ENCODE measurements around the gene DLG2. TPM values are rescaled to one million over a fixed set of nuclear protein-coding genes. Genes with fewer than 3 reads are reported as not detected.

Gene DLG2
- total and polyA plus RNA-seq, 2 donors = 4.8 to 6.6 TPM

DNA sequence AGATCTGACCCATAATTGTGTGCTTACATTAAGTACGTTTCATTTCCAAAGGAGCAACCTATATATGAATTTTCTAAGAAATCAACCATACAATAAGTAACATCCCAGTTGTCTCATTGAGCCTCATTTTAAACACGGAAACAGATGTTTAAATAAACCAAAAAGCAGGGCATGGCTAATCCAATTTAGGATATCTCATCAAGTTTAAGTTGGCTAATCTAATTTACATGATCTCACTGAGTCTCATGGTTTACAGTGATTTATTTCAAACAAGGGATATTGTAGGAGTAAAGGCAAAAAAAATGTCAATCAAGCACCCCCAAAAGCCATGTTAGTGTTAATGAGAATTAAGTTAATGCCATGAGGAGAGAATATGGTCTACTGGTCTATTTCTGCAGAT, 1841.2 kb downstream of the DLG2 start:
- Histone ChIP-seq H3K4me3 (ENCODE audit: low read length in 2 of 2) (no peak overlapping the region), H3K4me1 (ENCODE audit: control insufficient read depth in 2 of 2, insufficient read depth in 2 of 2, low read length in 2 of 2) (no peaks in the 10 kb centered on the region), H3K27me3 (ENCODE audit: control insufficient read depth in 2 of 2, insufficient read depth in 1 of 2, low read length in 1 of 2) (no peaks in the 10 kb centered on the region), H3K9me3 (ENCODE audit: control insufficient read depth in 2 of 2, insufficient read depth in 1 of 2, low read length in 1 of 2) (no peaks in the 10 kb centered on the region), H3K27ac (ENCODE audit: low read depth in 1 of 2, low read length in 1 of 2) (no peak overlapping the region), H3K36me3 (ENCODE audit: control insufficient read depth in 2 of 2, insufficient read depth in 2 of 2, low read length in 1 of 2) (no peaks in the 10 kb centered on the region)
- DNase-seq (ENCODE audit: low read depth in 6 of 9, low spot score in 9 of 9) = no peak
- WGBS = 92% methylated on average over 2 of the region's 2 CpGs

GRCh38 chr11:83784419-83784818, 1842.7 kb downstream of the DLG2 start:
- no peaks in the 10 kb centered on the region for H3K9me3 ChIP-seq (ENCODE audit: control insufficient read depth in 2 of 2, insufficient read depth in 1 of 2, low read length in 1 of 2)
- H3K36me3 ChIP-seq (ENCODE audit: control insufficient read depth in 2 of 2, insufficient read depth in 2 of 2, low read length in 1 of 2) = no peaks in the 10 kb centered on the region
- no peak for DNase-seq (ENCODE audit: low read depth in 6 of 9, low spot score in 9 of 9)
- H3K4me1 ChIP-seq (ENCODE audit: control insufficient read depth in 2 of 2, insufficient read depth in 2 of 2, low read length in 2 of 2) = no peaks in the 10 kb centered on the region
- H3K4me3 ChIP-seq (ENCODE audit: low read length in 2 of 2) = no peak overlapping the region
- no peaks in the 10 kb centered on the region for H3K27me3 ChIP-seq (ENCODE audit: control insufficient read depth in 2 of 2, insufficient read depth in 1 of 2, low read length in 1 of 2)
- no peak overlapping the region for H3K27ac ChIP-seq (ENCODE audit: low read depth in 1 of 2, low read length in 1 of 2)
- WGBS = 100% methylated on average over 1 of the region's 1 CpG

GRCh38 chr11:83782329-83782728, 1844.8 kb downstream of the DLG2 start:
- no peaks in the 10 kb centered on the region for H3K9me3 ChIP-seq (ENCODE audit: control insufficient read depth in 2 of 2, insufficient read depth in 1 of 2, low read length in 1 of 2)
- 54% methylated on average over 1 of the region's 1 CpG for WGBS
- no peak for DNase-seq (ENCODE audit: low read depth in 6 of 9, low spot score in 9 of 9)
- no peaks in the 10 kb centered on the region for H3K36me3 ChIP-seq (ENCODE audit: control insufficient read depth in 2 of 2, insufficient read depth in 2 of 2, low read length in 1 of 2)
- H3K4me3 ChIP-seq (ENCODE audit: low read length in 2 of 2) = no peak overlapping the region
- no peaks in the 10 kb centered on the region for H3K4me1 ChIP-seq (ENCODE audit: control insufficient read depth in 2 of 2, insufficient read depth in 2 of 2, low read length in 2 of 2)
- H3K27me3 ChIP-seq (ENCODE audit: control insufficient read depth in 2 of 2, insufficient read depth in 1 of 2, low read length in 1 of 2) = no peaks in the 10 kb centered on the region
- H3K27ac ChIP-seq (ENCODE audit: low read depth in 1 of 2, low read length in 1 of 2) = no peak overlapping the region

GRCh38 chr11:83779876-83780275, 1847.3 kb downstream of the DLG2 start:
- DNase-seq (ENCODE audit: low read depth in 6 of 9, low spot score in 9 of 9) = no peak
- H3K27me3 ChIP-seq (ENCODE audit: control insufficient read depth in 2 of 2, insufficient read depth in 1 of 2, low read length in 1 of 2) = no peaks in the 10 kb centered on the region
- H3K4me1 ChIP-seq (ENCODE audit: control insufficient read depth in 2 of 2, insufficient read depth in 2 of 2, low read length in 2 of 2) = no peaks in the 10 kb centered on the region
- H3K27ac ChIP-seq (ENCODE audit: low read depth in 1 of 2, low read length in 1 of 2) = no peak overlapping the region
- H3K36me3 ChIP-seq (ENCODE audit: control insufficient read depth in 2 of 2, insufficient read depth in 2 of 2, low read length in 1 of 2) = no peaks in the 10 kb centered on the region
- no peaks in the 10 kb centered on the region for H3K9me3 ChIP-seq (ENCODE audit: control insufficient read depth in 2 of 2, insufficient read depth in 1 of 2, low read length in 1 of 2)
- WGBS = 96% methylated on average over 4 of the region's 4 CpGs
- no peak overlapping the region for H3K4me3 ChIP-seq (ENCODE audit: low read length in 2 of 2)

GRCh38 chr11:83778596-83778995, 1848.5 kb downstream of the DLG2 start:
- H3K27ac ChIP-seq (ENCODE audit: low read depth in 1 of 2, low read length in 1 of 2) = no peak overlapping the region
- H3K27me3 ChIP-seq (ENCODE audit: control insufficient read depth in 2 of 2, insufficient read depth in 1 of 2, low read length in 1 of 2) = no peaks in the 10 kb centered on the region
- H3K4me1 ChIP-seq (ENCODE audit: control insufficient read depth in 2 of 2, insufficient read depth in 2 of 2, low read length in 2 of 2) = no peaks in the 10 kb centered on the region
- no peaks in the 10 kb centered on the region for H3K36me3 ChIP-seq (ENCODE audit: control insufficient read depth in 2 of 2, insufficient read depth in 2 of 2, low read length in 1 of 2)
- no peak for DNase-seq (ENCODE audit: low read depth in 6 of 9, low spot score in 9 of 9)
- no peak overlapping the region for H3K4me3 ChIP-seq (ENCODE audit: low read length in 2 of 2)
- H3K9me3 ChIP-seq (ENCODE audit: control insufficient read depth in 2 of 2, insufficient read depth in 1 of 2, low read length in 1 of 2) = no peaks in the 10 kb centered on the region
- WGBS = 65% methylated on average over 2 of the region's 2 CpGs

GRCh38 chr11:83773950-83774880, 1852.9 kb downstream of the DLG2 start:
- H3K36me3 ChIP-seq (ENCODE audit: control insufficient read depth in 2 of 2, insufficient read depth in 2 of 2, low read length in 1 of 2) = no peaks in the 10 kb centered on the region
- H3K4me3 ChIP-seq (ENCODE audit: low read length in 2 of 2) = no peak overlapping the region
- WGBS = 90% methylated on average over 7 of the region's 7 CpGs
- no peak for DNase-seq (ENCODE audit: low read depth in 6 of 9, low spot score in 9 of 9)
- H3K9me3 ChIP-seq (ENCODE audit: control insufficient read depth in 2 of 2, insufficient read depth in 1 of 2, low read length in 1 of 2) = no peaks in the 10 kb centered on the region
- no peaks in the 10 kb centered on the region for H3K27me3 ChIP-seq (ENCODE audit: control insufficient read depth in 2 of 2, insufficient read depth in 1 of 2, low read length in 1 of 2)
- H3K27ac ChIP-seq (ENCODE audit: low read depth in 1 of 2, low read length in 1 of 2) = no peak overlapping the region
- H3K4me1 ChIP-seq (ENCODE audit: control insufficient read depth in 2 of 2, insufficient read depth in 2 of 2, low read length in 2 of 2) = no peaks in the 10 kb centered on the region

DNA sequence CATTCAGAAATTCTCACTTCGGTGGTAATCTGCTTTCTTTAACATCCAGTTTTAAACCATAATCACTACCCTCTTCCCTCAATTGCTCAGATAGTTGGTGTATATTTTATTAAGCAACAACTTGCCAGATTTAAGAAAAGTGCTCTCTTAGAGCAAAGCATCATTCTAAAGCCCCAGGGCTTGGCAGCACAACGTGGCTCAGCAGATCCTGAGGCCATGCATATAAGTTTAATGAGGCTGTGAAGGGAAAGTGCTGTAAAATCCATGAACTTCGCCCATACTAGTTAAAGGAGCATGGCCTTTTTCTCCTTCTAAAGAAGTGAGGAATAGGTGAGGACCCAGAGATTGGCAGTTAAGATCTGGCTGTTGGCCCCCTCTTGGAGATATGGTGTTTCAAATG, 1858.7 kb downstream of the DLG2 start:
- Histone ChIP-seq H3K27me3 (ENCODE audit: control insufficient read depth in 2 of 2, insufficient read depth in 1 of 2, low read length in 1 of 2) (no peaks in the 10 kb centered on the region), H3K4me3 (ENCODE audit: low read length in 2 of 2) (no peak overlapping the region), H3K27ac (ENCODE audit: low read depth in 1 of 2, low read length in 1 of 2) (no peak overlapping the region), H3K9me3 (ENCODE audit: control insufficient read depth in 2 of 2, insufficient read depth in 1 of 2, low read length in 1 of 2) (no peaks in the 10 kb centered on the region), H3K36me3 (ENCODE audit: control insufficient read depth in 2 of 2, insufficient read depth in 2 of 2, low read length in 1 of 2) (no peaks in the 10 kb centered on the region), H3K4me1 (ENCODE audit: control insufficient read depth in 2 of 2, insufficient read depth in 2 of 2, low read length in 2 of 2) (no peaks in the 10 kb centered on the region)
- DNase-seq (ENCODE audit: low read depth in 6 of 9, low spot score in 9 of 9) = no peak
- 77% methylated on average over 3 of the region's 3 CpGs for WGBS

DNA sequence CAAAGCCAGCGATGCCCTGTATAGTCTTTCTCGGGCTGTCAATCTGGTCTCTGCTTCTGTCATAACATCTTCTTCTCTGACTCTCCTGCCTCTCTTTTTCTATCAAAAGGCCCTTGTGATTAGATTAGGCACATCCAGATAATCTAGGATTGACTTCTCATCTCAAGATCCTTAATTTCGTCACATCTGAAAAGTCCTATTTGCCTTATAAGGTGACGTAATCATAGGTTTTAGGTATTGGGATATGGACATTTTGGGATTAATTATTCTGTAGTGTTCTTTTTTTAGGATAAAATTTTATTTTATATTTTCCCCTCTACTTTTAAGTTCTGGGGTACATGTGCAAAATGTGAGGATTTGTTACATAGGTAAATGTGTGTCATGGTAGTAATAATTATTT, 1860.2 kb downstream of the DLG2 start:
- no peaks in the 10 kb centered on the region for H3K4me1 ChIP-seq (ENCODE audit: control insufficient read depth in 2 of 2, insufficient read depth in 2 of 2, low read length in 2 of 2)
- H3K9me3 ChIP-seq (ENCODE audit: control insufficient read depth in 2 of 2, insufficient read depth in 1 of 2, low read length in 1 of 2) = no peaks in the 10 kb centered on the region
- no peak overlapping the region for H3K27ac ChIP-seq (ENCODE audit: low read depth in 1 of 2, low read length in 1 of 2)
- H3K36me3 ChIP-seq (ENCODE audit: control insufficient read depth in 2 of 2, insufficient read depth in 2 of 2, low read length in 1 of 2) = no peaks in the 10 kb centered on the region
- DNase-seq (ENCODE audit: low read depth in 6 of 9, low spot score in 9 of 9) = no peak
- no peaks in the 10 kb centered on the region for H3K27me3 ChIP-seq (ENCODE audit: control insufficient read depth in 2 of 2, insufficient read depth in 1 of 2, low read length in 1 of 2)
- WGBS = 97% methylated on average over 4 of the region's 4 CpGs
- H3K4me3 ChIP-seq (ENCODE audit: low read length in 2 of 2) = no peak overlapping the region

GRCh38 chr11:83764643-83765042, 1862.5 kb downstream of the DLG2 start:
- no peak overlapping the region for H3K4me3 ChIP-seq (ENCODE audit: low read length in 2 of 2)
- H3K27me3 ChIP-seq (ENCODE audit: control insufficient read depth in 2 of 2, insufficient read depth in 1 of 2, low read length in 1 of 2) = no peaks in the 10 kb centered on the region
- no peaks in the 10 kb centered on the region for H3K9me3 ChIP-seq (ENCODE audit: control insufficient read depth in 2 of 2, insufficient read depth in 1 of 2, low read length in 1 of 2)
- H3K4me1 ChIP-seq (ENCODE audit: control insufficient read depth in 2 of 2, insufficient read depth in 2 of 2, low read length in 2 of 2) = no peaks in the 10 kb centered on the region
- H3K36me3 ChIP-seq (ENCODE audit: control insufficient read depth in 2 of 2, insufficient read depth in 2 of 2, low read length in 1 of 2) = no peaks in the 10 kb centered on the region
- WGBS = 63% methylated on average over 2 of the region's 2 CpGs
- no peak for DNase-seq (ENCODE audit: low read depth in 6 of 9, low spot score in 9 of 9)
- H3K27ac ChIP-seq (ENCODE audit: low read depth in 1 of 2, low read length in 1 of 2) = no peak overlapping the region

Measured in thymus (tissue), 11 donors.